ENCODE measurements around the gene ME3. TPM values are rescaled to one million over a fixed set of nuclear protein-coding genes. Genes with fewer than 3 reads are reported as not detected.

ME3 gene
- total RNA-seq, 1 donor, result 19.9 TPM

DNA sequence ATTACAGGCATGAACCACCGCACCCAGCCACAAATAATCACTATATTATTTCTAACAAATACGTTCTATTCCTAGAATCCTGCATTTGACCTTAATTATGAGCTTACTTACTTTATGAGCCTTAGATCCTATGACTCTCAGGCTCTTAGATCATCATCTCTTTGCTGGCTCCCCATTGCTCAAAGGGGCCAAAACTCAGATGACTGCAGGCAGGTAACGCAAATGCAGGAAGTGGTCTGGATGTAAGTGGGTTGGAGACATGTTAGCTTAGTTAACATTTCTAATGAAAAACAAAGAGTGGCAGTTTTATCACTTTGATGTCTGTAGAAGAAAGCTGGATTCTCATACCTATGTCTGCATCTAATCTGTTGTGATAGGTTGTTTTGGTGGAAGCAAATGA lies 274.3 kb downstream of the ME3 start:
- no peak overlapping the region for H3K4me3 ChIP-seq (ENCODE audit: low read depth, low read length)
- no peak for DNase-seq (ENCODE audit: low read depth)
- TF ChIP-seq, protein P1, sequence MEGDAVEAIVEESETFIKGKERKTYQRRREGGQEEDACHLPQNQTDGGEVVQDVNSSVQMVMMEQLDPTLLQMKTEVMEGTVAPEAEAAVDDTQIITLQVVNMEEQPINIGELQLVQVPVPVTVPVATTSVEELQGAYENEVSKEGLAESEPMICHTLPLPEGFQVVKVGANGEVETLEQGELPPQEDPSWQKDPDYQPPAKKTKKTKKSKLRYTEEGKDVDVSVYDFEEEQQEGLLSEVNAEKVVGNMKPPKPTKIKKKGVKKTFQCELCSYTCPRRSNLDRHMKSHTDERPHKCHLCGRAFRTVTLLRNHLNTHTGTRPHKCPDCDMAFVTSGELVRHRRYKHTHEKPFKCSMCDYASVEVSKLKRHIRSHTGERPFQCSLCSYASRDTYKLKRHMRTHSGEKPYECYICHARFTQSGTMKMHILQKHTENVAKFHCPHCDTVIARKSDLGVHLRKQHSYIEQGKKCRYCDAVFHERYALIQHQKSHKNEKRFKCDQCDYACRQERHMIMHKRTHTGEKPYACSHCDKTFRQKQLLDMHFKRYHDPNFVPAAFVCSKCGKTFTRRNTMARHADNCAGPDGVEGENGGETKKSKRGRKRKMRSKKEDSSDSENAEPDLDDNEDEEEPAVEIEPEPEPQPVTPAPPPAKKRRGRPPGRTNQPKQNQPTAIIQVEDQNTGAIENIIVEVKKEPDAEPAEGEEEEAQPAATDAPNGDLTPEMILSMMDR (IDR thresholded peaks at IDR 0.05; ENCODE audit: insufficient read depth, low read depth, low read length), result no peak

DNA sequence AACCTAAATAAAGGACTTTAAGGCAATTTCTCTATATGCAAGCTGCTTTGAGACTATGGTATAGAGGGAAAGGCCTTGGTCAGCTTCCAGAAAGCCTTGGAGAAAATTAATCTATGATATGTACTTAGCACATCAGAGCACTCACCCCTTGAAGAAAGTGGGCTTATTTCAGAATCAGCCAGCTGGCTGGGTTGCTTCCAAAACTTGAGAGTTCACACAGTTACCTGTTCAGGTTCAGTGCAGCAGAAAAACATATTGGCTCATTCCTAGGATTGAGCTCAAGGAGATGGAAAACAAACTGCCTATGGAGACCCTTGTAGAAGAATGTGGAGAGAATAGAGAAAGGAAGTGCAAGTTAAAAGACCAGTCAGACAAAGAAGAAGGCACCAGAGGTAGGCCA lies 275.1 kb downstream of the ME3 start:
- no peak overlapping the region for H3K4me3 ChIP-seq (ENCODE audit: low read depth, low read length)
- no peak for DNase-seq (ENCODE audit: low read depth)
- TF ChIP-seq, protein P1 (IDR thresholded peaks at IDR 0.05; ENCODE audit: insufficient read depth, low read depth, low read length), result no peak

DNA sequence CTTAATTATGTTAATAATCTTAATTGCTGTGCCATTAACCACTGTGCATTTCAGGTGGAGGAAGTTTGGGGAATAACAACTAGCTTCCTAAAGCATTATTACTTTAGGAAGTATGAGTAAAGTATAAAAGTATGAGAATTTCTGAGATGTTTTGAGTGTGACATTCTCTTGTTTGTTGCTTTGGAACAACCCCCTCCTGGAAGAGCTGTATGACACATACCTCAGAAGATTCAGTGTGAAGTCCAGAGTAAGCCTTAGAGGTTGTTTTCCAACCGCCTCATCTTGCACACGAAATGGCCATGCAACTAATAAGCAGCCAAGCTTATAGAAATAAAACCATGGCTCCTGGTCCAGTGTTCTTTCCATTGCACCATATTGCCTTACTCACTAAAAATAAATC lies 276.0 kb downstream of the ME3 start:
- peak; percentile 53 for DNase-seq (ENCODE audit: low read depth)

DNA sequence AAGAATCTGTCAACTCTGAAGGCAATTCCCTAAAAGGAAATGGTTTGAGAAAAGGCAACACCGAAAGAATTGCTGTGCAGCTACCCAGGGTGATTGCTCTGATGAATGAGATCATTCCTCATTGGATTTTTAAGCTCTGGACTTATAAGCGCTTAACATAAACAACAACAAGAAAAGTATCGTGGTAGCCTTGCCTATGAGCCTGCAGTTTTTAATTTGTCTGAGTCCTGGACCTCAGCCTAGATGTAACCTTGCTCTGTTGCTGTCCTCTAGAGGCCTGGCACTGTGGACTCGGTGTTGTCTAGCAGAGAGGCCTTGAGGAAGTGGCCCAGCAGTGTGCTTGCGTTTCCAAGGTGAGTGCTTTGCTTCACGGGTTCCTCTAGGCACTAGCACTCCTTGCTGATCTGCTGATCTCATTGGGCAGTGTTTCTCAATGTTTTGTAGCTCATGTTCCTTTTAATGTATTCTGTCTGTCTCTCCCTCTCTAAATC lies 277.3 kb downstream of the ME3 start:
- TF ChIP-seq, protein P1 (IDR thresholded peaks at IDR 0.05; ENCODE audit: insufficient read depth, low read depth, low read length), result no peak
- H3K4me3 ChIP-seq (ENCODE audit: low read depth, low read length), result no peak overlapping the region
- DNase-seq (ENCODE audit: low read depth), result peak; percentile 49

More for the DNA sequence above, 276.0 kb downstream of the ME3 start:
- TF ChIP-seq, protein P1 (IDR thresholded peaks at IDR 0.05; ENCODE audit: insufficient read depth, low read depth, low read length), result no peak
- H3K4me3 ChIP-seq (ENCODE audit: low read depth, low read length), result no peak overlapping the region

Other genes starting within 250 kb of the ME3 start
- gene PRSS23, start 127.9 kb upstream of the ME3 start, total RNA-seq, result 131 and 136 TPM in 2 replicates